ENCODE results near the gene CDCA7.

- TF ChIP-seq CTCF (IDR thresholded peaks at IDR 0.05) (no peak), POLR2A (IDR thresholded peaks at IDR 0.05) (no peak)
Observed at GRCh38 chr2:173400760-173401159, 46.1 kb downstream of the CDCA7 start.

Data from testis (tissue), 2 donors.